SK-N-SH (cell line): ENCODE results near the gene MAD2L2. TPM values are rescaled to one million over a fixed set of nuclear protein-coding genes. Genes with fewer than 3 reads are reported as not detected.

Source experiments
- CTCF ChIA-PET: fragments of 300-600, 350-600 bp; formaldehyde crosslinking; extraction: SDS; loops from one replicate; lab custom pipeline; 2021; lab: Yijun Ruan, JAX
- POLR2A ChIA-PET: fragments of 350-600 bp; sonication (Branson Sonifier 250); formaldehyde crosslinking; extraction: SDS; loops from one replicate; lab custom pipeline; 2020; ENCODE audit warnings: antibody characterized with exemption, inconsistent platforms; lab: Yijun Ruan, JAX
- DNase-seq: peaks from one replicate; pipeline ENCODE4 v3.0.0; 2012
- H2AFZ ChIP-seq: fragments of 200-600 bp; sonication (generic); 2 replicates; pipeline ENCODE4 v1.8.1; 2016; ENCODE audit warnings: antibody characterized with exemption, mild to moderate bottlenecking, low read depth
- H3F3A ChIP-seq: fragments of 200-600 bp; sonication (generic); replicated peaks from 2 replicates; pipeline ENCODE3; 2016; ENCODE audit warnings: antibody characterized with exemption, mild to moderate bottlenecking; ENCODE audit not compliant: insufficient read depth
- H3K27ac ChIP-seq, 2 experiments: fragments of 200-500 bp in 1 of 2; fragments of 200-600 bp in 1 of 2; sonication (Bioruptor generic) in 1 of 2; sonication (generic), shearing (Covaris generic) in 1 of 2; 2 replicates each; pipeline versions ENCODE4 v1.5.1 to v1.6.1; 2014 to 2016; ENCODE audit warnings: low read depth in 2 of 2, inconsistent platforms in 1 of 2, low read length in 1 of 2, mild to moderate bottlenecking in 1 of 2, mixed read lengths in 1 of 2
- H3K27me3 ChIP-seq: fragments of 200-600 bp; sonication (generic), shearing (Covaris generic); 2 replicates; pipeline ENCODE4 v1.6.1; 2016; ENCODE audit warnings: mixed run types; ENCODE audit not compliant: insufficient read depth
- H3K36me3 ChIP-seq, 2 experiments: fragments of 200-500 bp in 1 of 2; fragments of 200-600 bp in 1 of 2; sonication (Bioruptor generic) in 1 of 2; sonication (generic) in 1 of 2; replicated peaks in 1 of 2; 2 replicates each; pipeline versions ENCODE3 to v1.5.1; 2014 to 2016; ENCODE audit warnings: low read length in 1 of 2, mild to moderate bottlenecking in 1 of 2; ENCODE audit not compliant: insufficient read depth in 2 of 2, control insufficient read depth in 1 of 2
- H3K4me1 ChIP-seq, 2 experiments: fragments of 200-500 bp in 1 of 2; fragments of 200-600 bp in 1 of 2; sonication (Bioruptor generic) in 1 of 2; sonication (generic), shearing (Covaris generic) in 1 of 2; 2 replicates each; pipeline versions ENCODE4 v1.5.1 to v1.6.1; 2014 to 2016; ENCODE audit warnings: low read depth in 1 of 2, low read length in 1 of 2, mixed run types in 1 of 2; ENCODE audit not compliant: insufficient read depth in 2 of 2, control insufficient read depth in 1 of 2
- H3K4me2 ChIP-seq: fragments of 200-600 bp; sonication (generic), shearing (Covaris generic); 2 replicates; pipeline ENCODE4 v1.6.1; 2017; ENCODE audit warnings: mixed run types
- H3K4me3 ChIP-seq, 2 experiments: fragments of 200-500 bp in 1 of 2; fragments of 200-600 bp in 1 of 2; sonication (Bioruptor generic) in 1 of 2; sonication (generic), shearing (Covaris generic) in 1 of 2; 2 replicates each; pipeline versions ENCODE4 v1.5.1 to v1.8.1; 2014 to 2016; ENCODE audit warnings: low read depth in 2 of 2, inconsistent platforms in 1 of 2, low read length in 1 of 2, mild to moderate bottlenecking in 1 of 2, mixed read lengths in 1 of 2, moderate library complexity in 1 of 2
- H3K79me2 ChIP-seq: fragments of 200-600 bp; sonication (generic); 2 replicates; pipeline ENCODE4 v1.8.1; 2017; ENCODE audit warnings: mild to moderate bottlenecking; ENCODE audit not compliant: insufficient read depth
- H3K9ac ChIP-seq: fragments of 200-600 bp; sonication (generic); 2 replicates; pipeline ENCODE4 v1.6.1; 2017; ENCODE audit warnings: mixed run types
- H3K9me2 ChIP-seq: fragments of 200-600 bp; sonication (generic); 2 replicates; pipeline ENCODE4 v1.6.1; 2017; ENCODE audit warnings: mixed run types
- H3K9me3 ChIP-seq: fragments of 200-600 bp; sonication (generic); 2 replicates; pipeline ENCODE4 v1.6.1; 2017; ENCODE audit warnings: mixed run types, mild to moderate bottlenecking, moderate library complexity
- H4K20me1 ChIP-seq: fragments of 200-600 bp; sonication (generic); 2 replicates; pipeline ENCODE4 v1.6.1; 2017; ENCODE audit warnings: mild to moderate bottlenecking, mixed run types; ENCODE audit not compliant: insufficient read depth
- EZH2phosphoT487 ChIP-seq: fragments of 200-600 bp; sonication (generic); IDR thresholded peaks from 2 replicates; pipeline ENCODE4 v1.6.1; 2017; ENCODE audit warnings: low read depth, mixed run types, mild to moderate bottlenecking, antibody characterized with exemption, moderate library complexity, borderline replicate concordance
- FOSL2 ChIP-seq: IDR thresholded peaks from 2 replicates; pipeline ENCODE4 v1.4.0; 2012; ENCODE audit warnings: low read depth, mild to moderate bottlenecking, moderate library complexity, borderline replicate concordance
- FOXM1 ChIP-seq: IDR thresholded peaks from 2 replicates; pipeline ENCODE4 v1.4.0; 2012; ENCODE audit warnings: low read depth, mild to moderate bottlenecking
- GABPA ChIP-seq: IDR thresholded peaks from 2 replicates; pipeline ENCODE4 v1.4.0; 2012; ENCODE audit warnings: low read depth, mild to moderate bottlenecking
- JUND ChIP-seq: IDR thresholded peaks from 2 replicates; pipeline ENCODE4 v1.4.0; 2012
- MEF2A ChIP-seq: IDR thresholded peaks from 2 replicates; pipeline ENCODE4 v1.4.0; 2012; ENCODE audit warnings: low read depth, borderline replicate concordance
- RAD21 ChIP-seq: IDR thresholded peaks from 2 replicates; pipeline ENCODE4 v1.6.1; 2012; ENCODE audit warnings: mild to moderate bottlenecking, low read length
- RXRA ChIP-seq: IDR thresholded peaks from 2 replicates; pipeline ENCODE4 v1.4.0; 2012; ENCODE audit warnings: low read depth, mild to moderate bottlenecking, borderline replicate concordance
- SMC3 ChIP-seq: IDR thresholded peaks from 2 replicates; pipeline ENCODE4 v1.6.1; 2012; ENCODE audit warnings: low read depth, low read length, improper control_type of control experiment
- YY1 ChIP-seq: IDR thresholded peaks from 2 replicates; pipeline ENCODE4 v1.4.0; 2012; ENCODE audit warnings: low read depth, mild to moderate bottlenecking
- WGBS: methylation state at CpG from one replicate; pipeline ENCODE4 v1.1.6; 2017; ENCODE audit warnings: low lambda C conversion rate; 5-methylcytosine and 5-hydroxymethylcytosine counted together
- polyA plus RNA-seq, 3 experiments: library from polyadenylated mRNA; depleted of rRNA; stranded (reverse); fragments of >200 nt; gene quantifications; 2 replicates each; pipeline ENCODE4 v1.2.3, GENCODE V29; 2012
- TF ChIP-seq, protein P1 (sequence below): IDR thresholded peaks from 2 replicates; pipeline ENCODE4 v1.4.0; 2012; ENCODE audit warnings: low read depth, borderline replicate concordance
- TF ChIP-seq, protein P2 (sequence below): IDR thresholded peaks from 2 replicates; pipeline ENCODE4; 2012
- TF ChIP-seq, protein P3 (sequence below): IDR thresholded peaks from 2 replicates; pipeline ENCODE4 v1.6.1; 2012; ENCODE audit warnings: mild to moderate bottlenecking, low read depth, low read length, moderate library complexity

The MAD2L2 gene
- polyA plus RNA-seq, 1 of the 3 experiments (the other 2 are of a cell fraction), result 94.0 TPM

DNA sequence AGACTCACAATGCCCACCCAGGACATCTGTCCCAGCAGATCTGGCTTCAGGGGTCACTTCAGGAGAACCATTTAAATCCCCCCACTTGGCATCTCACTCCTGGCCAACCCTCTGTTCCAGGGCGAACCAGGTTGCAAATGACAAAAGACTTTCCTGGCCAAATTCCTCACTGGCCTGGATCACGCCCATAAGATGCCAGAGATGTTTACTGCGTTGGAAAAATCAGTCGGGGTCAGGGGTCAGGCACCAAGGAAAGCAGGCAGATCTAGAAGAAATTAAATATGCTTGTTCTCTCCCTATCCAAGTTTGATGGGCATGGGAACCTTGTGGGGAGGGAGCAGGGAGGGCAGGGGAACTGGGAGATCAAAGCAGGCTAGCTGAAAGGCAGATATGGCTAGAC is 40.4 kb upstream of the MAD2L2 start:
- POLR2A ChIA-PET, result no interaction called here

More for the DNA sequence above, 40.4 kb upstream of the MAD2L2 start:
- Histone ChIP-seq H3K79me2 (no peaks in the 10 kb centered on the region), H3K9me3 (no peaks in the 10 kb centered on the region), H4K20me1 (no peaks in the 10 kb centered on the region), H3K27ac (no peak overlapping the region), H3F3A (no peaks in the 10 kb centered on the region), H3K9me2 (no peaks in the 10 kb centered on the region), H2AFZ (no peak overlapping the region), H3K4me1 (peaks cover 0 to 4% of the 10 kb centered on the region in 2 experiments; a peak in 1 of 4 replicates), H3K4me3 (no peak overlapping the region), H3K4me2 (no peak overlapping the region), H3K27me3 (no peaks in the 10 kb centered on the region; the same call in 1 of the 2 replicates), H3K9ac (no peak overlapping the region), H3K36me3 (no peaks in the 10 kb centered on the region)
- TF ChIP-seq GABPA (no peak), EZH2phosphoT487 (no peak), SMC3 (no peak), YY1 (no peak), FOSL2 (no peak), JUND (no peak), FOXM1 (no peak), RXRA (no peak), MEF2A (no peak), RAD21 (no peak)
- TF ChIP-seq, protein P1, sequence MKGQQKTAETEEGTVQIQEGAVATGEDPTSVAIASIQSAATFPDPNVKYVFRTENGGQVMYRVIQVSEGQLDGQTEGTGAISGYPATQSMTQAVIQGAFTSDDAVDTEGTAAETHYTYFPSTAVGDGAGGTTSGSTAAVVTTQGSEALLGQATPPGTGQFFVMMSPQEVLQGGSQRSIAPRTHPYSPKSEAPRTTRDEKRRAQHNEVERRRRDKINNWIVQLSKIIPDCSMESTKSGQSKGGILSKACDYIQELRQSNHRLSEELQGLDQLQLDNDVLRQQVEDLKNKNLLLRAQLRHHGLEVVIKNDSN, result no peak
- TF ChIP-seq, protein P2, sequence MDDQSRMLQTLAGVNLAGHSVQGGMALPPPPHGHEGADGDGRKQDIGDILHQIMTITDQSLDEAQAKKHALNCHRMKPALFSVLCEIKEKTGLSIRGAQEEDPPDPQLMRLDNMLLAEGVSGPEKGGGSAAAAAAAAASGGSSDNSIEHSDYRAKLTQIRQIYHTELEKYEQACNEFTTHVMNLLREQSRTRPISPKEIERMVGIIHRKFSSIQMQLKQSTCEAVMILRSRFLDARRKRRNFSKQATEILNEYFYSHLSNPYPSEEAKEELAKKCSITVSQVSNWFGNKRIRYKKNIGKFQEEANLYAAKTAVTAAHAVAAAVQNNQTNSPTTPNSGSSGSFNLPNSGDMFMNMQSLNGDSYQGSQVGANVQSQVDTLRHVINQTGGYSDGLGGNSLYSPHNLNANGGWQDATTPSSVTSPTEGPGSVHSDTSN, result no peak
- TF ChIP-seq, protein P3, sequence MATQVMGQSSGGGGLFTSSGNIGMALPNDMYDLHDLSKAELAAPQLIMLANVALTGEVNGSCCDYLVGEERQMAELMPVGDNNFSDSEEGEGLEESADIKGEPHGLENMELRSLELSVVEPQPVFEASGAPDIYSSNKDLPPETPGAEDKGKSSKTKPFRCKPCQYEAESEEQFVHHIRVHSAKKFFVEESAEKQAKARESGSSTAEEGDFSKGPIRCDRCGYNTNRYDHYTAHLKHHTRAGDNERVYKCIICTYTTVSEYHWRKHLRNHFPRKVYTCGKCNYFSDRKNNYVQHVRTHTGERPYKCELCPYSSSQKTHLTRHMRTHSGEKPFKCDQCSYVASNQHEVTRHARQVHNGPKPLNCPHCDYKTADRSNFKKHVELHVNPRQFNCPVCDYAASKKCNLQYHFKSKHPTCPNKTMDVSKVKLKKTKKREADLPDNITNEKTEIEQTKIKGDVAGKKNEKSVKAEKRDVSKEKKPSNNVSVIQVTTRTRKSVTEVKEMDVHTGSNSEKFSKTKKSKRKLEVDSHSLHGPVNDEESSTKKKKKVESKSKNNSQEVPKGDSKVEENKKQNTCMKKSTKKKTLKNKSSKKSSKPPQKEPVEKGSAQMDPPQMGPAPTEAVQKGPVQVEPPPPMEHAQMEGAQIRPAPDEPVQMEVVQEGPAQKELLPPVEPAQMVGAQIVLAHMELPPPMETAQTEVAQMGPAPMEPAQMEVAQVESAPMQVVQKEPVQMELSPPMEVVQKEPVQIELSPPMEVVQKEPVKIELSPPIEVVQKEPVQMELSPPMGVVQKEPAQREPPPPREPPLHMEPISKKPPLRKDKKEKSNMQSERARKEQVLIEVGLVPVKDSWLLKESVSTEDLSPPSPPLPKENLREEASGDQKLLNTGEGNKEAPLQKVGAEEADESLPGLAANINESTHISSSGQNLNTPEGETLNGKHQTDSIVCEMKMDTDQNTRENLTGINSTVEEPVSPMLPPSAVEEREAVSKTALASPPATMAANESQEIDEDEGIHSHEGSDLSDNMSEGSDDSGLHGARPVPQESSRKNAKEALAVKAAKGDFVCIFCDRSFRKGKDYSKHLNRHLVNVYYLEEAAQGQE, result no peak
- WGBS, result 51% methylated on average over 4 of the region's 4 CpGs
- no peak for DNase-seq
- CTCF ChIA-PET, result interaction anchor here (1.3 to 8.6 kb wide), 7 partner anchors 14 to 684 kb away, joined by 6 to 205 read pairs (median 54); partner anchors contain the start of genes AGTRAP, FBXO2, FBXO44 and FBXO6
